Upper lobe of left lung (tissue), 6 donors: Measurements from ENCODE around the gene CIB4. TPM values are rescaled to one million over a fixed set of nuclear protein-coding genes. Genes with fewer than 3 reads are reported as not detected.

ENCODE experiments used
- ATAC-seq, 2 donors: fragments of 200-7000 bp; cut with Tn5 transposase; one replicate each; pipeline ENCODE4 v1.9.1; 2022; ENCODE audit warnings: mild to moderate bottlenecking in 2 of 2, moderate library complexity in 2 of 2; ENCODE audit not compliant: low FRiP score in 2 of 2
- DNase-seq, 2 donors: peaks; one replicate each; pipeline ENCODE4 v3.0.0-alpha.2; 2019 to 2020
- H3K27ac ChIP-seq, 4 donors: fragments of 200-600 bp; sonication (generic); one replicate each; pipeline ENCODE4 v1.5.1; 2016 to 2019
- H3K27me3 ChIP-seq, 4 donors: fragments of 200-600 bp; sonication (generic); one replicate each; pipeline ENCODE4 v1.5.1; 2017 to 2019
- H3K36me3 ChIP-seq, 4 donors: fragments of 200-600 bp; sonication (generic); one replicate each; pipeline ENCODE4 v1.5.1; 2016 to 2019
- H3K4me1 ChIP-seq, 4 donors: fragments of 200-600 bp; sonication (generic); one replicate each; pipeline ENCODE4 v1.5.1; 2018 to 2019
- H3K4me3 ChIP-seq, 4 donors: fragments of 200-600 bp; sonication (generic); one replicate each; pipeline ENCODE4 v1.5.1; 2017 to 2019; ENCODE audit warnings: mild to moderate bottlenecking in 2 of 4, moderate library complexity in 1 of 4
- H3K9me3 ChIP-seq, 4 donors: fragments of 200-600 bp; sonication (generic); one replicate each; pipeline ENCODE4 v1.5.1; 2018 to 2019
- EP300 ChIP-seq, 4 donors: sonication (generic); formaldehyde crosslinking; IDR thresholded peaks; one replicate each; pipeline ENCODE4 v1.5.1; 2017; ENCODE audit warnings: antibody characterized with exemption in 4 of 4, control low read depth in 2 of 4
- POLR2A ChIP-seq, 4 donors: fragments of 450-650 bp; IDR thresholded peaks; one replicate each; pipeline ENCODE4 v1.5.1; 2016 to 2017; ENCODE audit warnings: antibody characterized with exemption in 4 of 4, mild to moderate bottlenecking in 2 of 4
- POLR2AphosphoS5 ChIP-seq, 2 donors: sonication (generic); formaldehyde crosslinking; IDR thresholded peaks; one replicate each; pipeline ENCODE4 v1.5.1; 2017; ENCODE audit warnings: antibody characterized with exemption in 2 of 2
- WGBS, 2 donors: methylation state at CpG; one replicate each; pipeline ENCODE4 v1.1.5; 2017 to 2018; 5-methylcytosine and 5-hydroxymethylcytosine counted together
- total RNA-seq, 6 donors: library from RNA; depleted of rRNA in 4 of 6; stranded (reverse); fragments of >200 nt in 4 of 6; gene quantifications; one replicate each; pipeline versions ENCODE4 v1.1.0 to v1.2.1, GENCODE V29; 2016 to 2021
- TF ChIP-seq, protein P1 (sequence below), 6 experiments: fragments of 450-650 bp in 4 of 6; fragments of 200-600 bp in 2 of 6; sonication (generic) in 2 of 6; IDR thresholded peaks; one replicate each; pipeline ENCODE4 v1.5.1; 2016 to 2019; ENCODE audit warnings: antibody characterized with exemption in 6 of 6
- donor health status: DM: no; HTN: no; CAD: no; lungs with moderate emphysema.
- donor health status: DM: no; HTN: yes; CAD: no; lungs with severe emphysema.

CIB4 gene
- total RNA-seq, 6 donors from 2014 or later: not detected

GRCh38 chr2:26635401-26635800 is 5.8 kb downstream of the CIB4 start:
- Histone ChIP-seq H3K4me1 (peaks cover 0 to 5% (median 2%) of the 10 kb centered on the region in 4 donors), H3K27me3 (no peaks in the 10 kb centered on the region), H3K9me3 (no peaks in the 10 kb centered on the region), H3K4me3 (no peak overlapping the region), H3K27ac (no peak overlapping the region), H3K36me3 (no peaks in the 10 kb centered on the region)
- TF ChIP-seq EP300 (IDR thresholded peaks at IDR 0.05) (no peak), POLR2AphosphoS5 (IDR thresholded peaks at IDR 0.05) (no peak), POLR2A (IDR thresholded peaks at IDR 0.05) (no peak)
- TF ChIP-seq, protein P1, sequence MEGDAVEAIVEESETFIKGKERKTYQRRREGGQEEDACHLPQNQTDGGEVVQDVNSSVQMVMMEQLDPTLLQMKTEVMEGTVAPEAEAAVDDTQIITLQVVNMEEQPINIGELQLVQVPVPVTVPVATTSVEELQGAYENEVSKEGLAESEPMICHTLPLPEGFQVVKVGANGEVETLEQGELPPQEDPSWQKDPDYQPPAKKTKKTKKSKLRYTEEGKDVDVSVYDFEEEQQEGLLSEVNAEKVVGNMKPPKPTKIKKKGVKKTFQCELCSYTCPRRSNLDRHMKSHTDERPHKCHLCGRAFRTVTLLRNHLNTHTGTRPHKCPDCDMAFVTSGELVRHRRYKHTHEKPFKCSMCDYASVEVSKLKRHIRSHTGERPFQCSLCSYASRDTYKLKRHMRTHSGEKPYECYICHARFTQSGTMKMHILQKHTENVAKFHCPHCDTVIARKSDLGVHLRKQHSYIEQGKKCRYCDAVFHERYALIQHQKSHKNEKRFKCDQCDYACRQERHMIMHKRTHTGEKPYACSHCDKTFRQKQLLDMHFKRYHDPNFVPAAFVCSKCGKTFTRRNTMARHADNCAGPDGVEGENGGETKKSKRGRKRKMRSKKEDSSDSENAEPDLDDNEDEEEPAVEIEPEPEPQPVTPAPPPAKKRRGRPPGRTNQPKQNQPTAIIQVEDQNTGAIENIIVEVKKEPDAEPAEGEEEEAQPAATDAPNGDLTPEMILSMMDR (IDR thresholded peaks at IDR 0.05): no peak
- DNase-seq (no peak), ATAC-seq (no peak)
- WGBS, 2 donors: 82 to 88% methylated on average over 3 of the region's 3 CpGs

DNA sequence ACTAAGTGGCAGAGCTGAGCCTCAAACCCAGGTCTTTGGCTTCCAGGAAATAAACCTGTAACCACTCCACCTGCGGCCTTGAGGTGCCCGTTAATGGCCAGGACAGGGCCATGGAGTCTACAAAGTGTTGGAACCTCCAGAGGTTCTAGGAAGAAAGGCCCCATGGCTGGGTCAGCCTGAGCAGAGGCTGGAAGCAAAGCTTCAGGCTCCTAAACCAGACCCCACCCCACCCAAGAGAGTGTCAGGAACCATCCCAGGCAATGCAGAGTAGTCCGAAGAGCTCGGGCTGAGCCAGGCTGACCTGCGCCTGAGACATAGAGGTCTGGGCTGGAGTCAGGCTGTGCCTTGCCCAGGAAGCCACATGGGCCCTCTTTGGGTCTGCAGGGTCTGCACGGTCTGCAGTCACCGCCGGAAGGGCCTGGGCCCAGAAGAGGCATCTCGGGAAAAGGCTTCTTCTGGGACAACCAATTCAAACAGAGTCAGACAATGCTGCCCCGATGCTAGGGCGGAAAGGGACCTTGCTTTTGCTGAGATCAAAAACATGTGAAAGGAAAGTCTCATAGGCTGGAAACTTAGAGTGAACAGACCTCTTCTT is 6.4 kb downstream of the CIB4 start:
- TF ChIP-seq EP300 (IDR thresholded peaks at IDR 0.05) (no peak), POLR2A (IDR thresholded peaks at IDR 0.05) (no peak), POLR2AphosphoS5 (IDR thresholded peaks at IDR 0.05) (no peak)
- TF ChIP-seq, protein P1 (IDR thresholded peaks at IDR 0.05): no peak
- H3K9me3 ChIP-seq: no peaks in the 10 kb centered on the region
- ATAC-seq: no peak
- H3K4me1 ChIP-seq: no peaks in the 10 kb centered on the region
- no peak overlapping the region for H3K27ac ChIP-seq
- peak in 1 of 2 donors; percentile 31 for DNase-seq
- no peak overlapping the region for H3K4me3 ChIP-seq
- H3K27me3 ChIP-seq: no peaks in the 10 kb centered on the region
- no peaks in the 10 kb centered on the region for H3K36me3 ChIP-seq
- 96 to 97% methylated on average over 10 to 11 of the region's 11 CpGs for WGBS, 2 donors

DNA sequence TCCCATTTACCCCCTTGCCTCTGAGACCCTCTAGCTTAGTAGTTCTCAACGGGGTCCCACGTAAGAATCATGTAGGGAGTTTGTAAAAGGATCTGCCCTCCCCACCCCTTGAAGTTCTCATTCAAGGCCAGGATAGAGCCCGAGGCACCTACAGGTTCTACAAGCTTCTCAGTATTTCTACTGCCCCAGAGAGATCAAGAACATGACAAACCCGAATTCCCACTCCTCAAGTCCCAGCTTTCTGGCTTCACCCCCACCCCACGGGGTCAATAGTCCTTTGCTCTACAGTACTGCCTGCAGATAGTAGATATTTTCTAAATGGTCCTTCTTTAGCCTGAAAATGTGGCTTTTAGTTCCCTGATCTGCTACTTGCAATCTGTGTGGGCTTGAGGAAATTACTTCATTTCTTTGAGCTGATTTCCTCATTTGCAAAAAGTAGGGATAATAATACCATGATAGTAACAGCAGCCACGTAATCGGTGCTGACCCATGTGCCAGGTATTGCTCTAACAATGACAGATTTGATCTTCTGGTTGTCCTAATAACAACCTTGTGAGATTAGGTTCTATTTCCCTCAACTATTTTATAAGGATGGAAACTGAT is 7.1 kb downstream of the CIB4 start:
- no peak for DNase-seq
- no peaks in the 10 kb centered on the region for H3K4me1 ChIP-seq
- 65 to 72% methylated on average over 7 of the region's 7 CpGs for WGBS, 2 donors
- no peak for ATAC-seq
- TF ChIP-seq POLR2A (IDR thresholded peaks at IDR 0.05) (no peak), POLR2AphosphoS5 (IDR thresholded peaks at IDR 0.05) (no peak), EP300 (IDR thresholded peaks at IDR 0.05) (no peak)
- H3K4me3 ChIP-seq: no peak overlapping the region
- H3K27ac ChIP-seq: no peak overlapping the region
- no peaks in the 10 kb centered on the region for H3K9me3 ChIP-seq
- no peaks in the 10 kb centered on the region for H3K36me3 ChIP-seq
- H3K27me3 ChIP-seq: no peaks in the 10 kb centered on the region

GRCh38 chr2:26633351-26633945 is 7.7 kb downstream of the CIB4 start:
- TF ChIP-seq POLR2AphosphoS5 (IDR thresholded peaks at IDR 0.05) (no peak), POLR2A (IDR thresholded peaks at IDR 0.05) (no peak), EP300 (IDR thresholded peaks at IDR 0.05) (no peak)
- TF ChIP-seq, protein P1 (IDR thresholded peaks at IDR 0.05): no peak
- peak in 1 of 2 donors; percentile 28 for DNase-seq
- WGBS, 2 donors: 72 to 86% methylated on average over 11 to 13 of the region's 13 CpGs
- no peaks in the 10 kb centered on the region for H3K27me3 ChIP-seq
- H3K36me3 ChIP-seq: no peaks in the 10 kb centered on the region
- no peaks in the 10 kb centered on the region for H3K4me1 ChIP-seq
- no peak for ATAC-seq
- no peak overlapping the region for H3K27ac ChIP-seq
- no peaks in the 10 kb centered on the region for H3K9me3 ChIP-seq
- H3K4me3 ChIP-seq: no peak overlapping the region

GRCh38 chr2:26632624-26633185 is 8.5 kb downstream of the CIB4 start:
- H3K4me1 ChIP-seq: no peaks in the 10 kb centered on the region
- DNase-seq (no peak), ATAC-seq (no peak)
- no peak overlapping the region for H3K4me3 ChIP-seq
- TF ChIP-seq POLR2AphosphoS5 (IDR thresholded peaks at IDR 0.05) (no peak), POLR2A (IDR thresholded peaks at IDR 0.05) (no peak)
- TF ChIP-seq, protein P1 (IDR thresholded peaks at IDR 0.05): no peak
- no peaks in the 10 kb centered on the region for H3K9me3 ChIP-seq
- no peak overlapping the region for H3K27ac ChIP-seq
- H3K36me3 ChIP-seq: no peaks in the 10 kb centered on the region
- 78 to 82% methylated on average over 14 of the region's 14 CpGs for WGBS, 2 donors
- no peaks in the 10 kb centered on the region for H3K27me3 ChIP-seq
